Neural cell (in vitro differentiated cells): Measurements from ENCODE around the gene CACNA1F.

Experiments
- CTCF ChIP-seq: fragments of 450-650 bp; IDR thresholded peaks from 2 replicates; pipeline ENCODE4 v1.5.1; 2014; ENCODE audit warnings: antibody characterized with exemption, mild to moderate bottlenecking, moderate library complexity; ENCODE audit not compliant: poor library complexity, severe bottlenecking
- EZH2 ChIP-seq: fragments of 200-600, 300-800 bp; shearing (Covaris generic), sonication (generic); IDR thresholded peaks from 2 replicates; pipeline ENCODE4 v1.6.1; 2014; ENCODE audit warnings: antibody characterized with exemption, low read length, borderline replicate concordance, mild to moderate bottlenecking; ENCODE audit not compliant: insufficient read depth, poor library complexity, severe bottlenecking
- MXI1 ChIP-seq: fragments of 450-650 bp; conservative IDR thresholded peaks from 2 replicates; pipeline ENCODE4 v1.6.1; 2014; ENCODE audit warnings: antibody characterized with exemption, mild to moderate bottlenecking; ENCODE audit not compliant: poor library complexity, severe bottlenecking
- POLR2AphosphoS5 ChIP-seq: IDR thresholded peaks from 2 replicates; pipeline ENCODE4 v1.6.1; 2012
- REST ChIP-seq: IDR thresholded peaks from 2 replicates; pipeline ENCODE4 v1.6.1; 2012; ENCODE audit warnings: borderline replicate concordance
- SMC3 ChIP-seq: fragments of 450-650 bp; conservative IDR thresholded peaks from 2 replicates; pipeline ENCODE4 v1.6.1; 2014; ENCODE audit warnings: antibody characterized with exemption, mild to moderate bottlenecking, moderate library complexity; ENCODE audit not compliant: poor library complexity
- TAF1 ChIP-seq: IDR thresholded peaks from 2 replicates; pipeline ENCODE4 v1.6.1; 2012; ENCODE audit warnings: low read depth

- no peak for TF ChIP-seq CTCF
- TF ChIP-seq EZH2 = no peak
- no peak for TF ChIP-seq REST
- no peak for TF ChIP-seq MXI1
- no peak for TF ChIP-seq POLR2AphosphoS5
- no peak for TF ChIP-seq TAF1
- no peak for TF ChIP-seq SMC3
Measured at GRCh38 chrX:49176421-49177326, 56.5 kb downstream of the CACNA1F start.
